IMR-90 (cell line): Measurements from ENCODE around the gene ZFYVE28. TPM values are rescaled to one million over a fixed set of nuclear protein-coding genes. Genes with fewer than 3 reads are reported as not detected.

Experiments used
- ATAC-seq: fragments of 200-7000 bp; cut with Tn5 transposase; 2 replicates; pipeline ENCODE4 v1.9.1; 2020; ENCODE audit warnings: low read depth, mild to moderate bottlenecking, moderate library complexity
- BruUV-seq: library from RNA; stranded (reverse); fragments of 400-500 nt; replicated peaks from 2 replicates; lab custom pipeline; 2021; lab: Mats Ljungman, UMichigan
- CTCF ChIA-PET: fragments of 300-600 bp; formaldehyde crosslinking; extraction: SDS; loops from one replicate; lab custom pipeline; 2021; ENCODE audit warnings: antibody characterized with exemption; lab: Yijun Ruan, JAX
- POLR2A ChIA-PET: fragments of 300-600 bp; sonication (Branson Sonifier 250); formaldehyde crosslinking; loops from one replicate; lab custom pipeline; 2022; ENCODE audit warnings: antibody characterized with exemption; ENCODE audit not compliant: unreplicated experiment; lab: Charles Lee
- DNase-seq: peaks from one replicate; pipeline ENCODE4 v3.0.0; 2013
- H2AFZ ChIP-seq: replicated peaks from 2 replicates; pipeline ENCODE3; 2013; ENCODE audit warnings: low read length, mild to moderate bottlenecking; ENCODE audit not compliant: poor library complexity
- H2AK5ac ChIP-seq: 2 replicates; pipeline ENCODE4 v1.6.1; 2013; ENCODE audit warnings: low read depth, low read length, inconsistent platforms
- H2AK9ac ChIP-seq: replicated peaks from 2 replicates; pipeline ENCODE3; 2013; ENCODE audit warnings: mild to moderate bottlenecking, low read depth, low read length, moderate library complexity; ENCODE audit not compliant: poor library complexity
- H2BK120ac ChIP-seq: 2 replicates; pipeline ENCODE4 v1.6.1; 2013; ENCODE audit warnings: low read depth, low read length, inconsistent platforms
- H2BK15ac ChIP-seq: 3 replicates; pipeline ENCODE4 v1.6.1; 2013; ENCODE audit warnings: low read depth, low read length, inconsistent platforms
- H2BK20ac ChIP-seq: 2 replicates; pipeline ENCODE4 v1.6.1; 2013; ENCODE audit warnings: low read depth, mild to moderate bottlenecking, inconsistent platforms, low read length, moderate library complexity
- H2BK5ac ChIP-seq: 2 replicates; pipeline ENCODE4 v1.6.1; 2013; ENCODE audit warnings: mild to moderate bottlenecking, low read depth, low read length, inconsistent platforms; ENCODE audit not compliant: poor library complexity, severe bottlenecking
- H3K14ac ChIP-seq: replicated peaks from 2 replicates; pipeline ENCODE4 v1.6.1; 2013; ENCODE audit warnings: low read depth, low read length, inconsistent platforms
- H3K18ac ChIP-seq: 2 replicates; pipeline ENCODE4 v1.6.1; 2013; ENCODE audit warnings: low read depth, low read length, control low read depth
- H3K23ac ChIP-seq: 2 replicates; pipeline ENCODE4 v1.6.1; 2013; ENCODE audit warnings: low read depth, low read length, inconsistent platforms
- H3K27ac ChIP-seq: 2 replicates; pipeline ENCODE4 v1.5.1; 2013; ENCODE audit warnings: mild to moderate bottlenecking, control low read depth, low read length; ENCODE audit not compliant: insufficient read depth
- H3K27me3 ChIP-seq: 2 replicates; pipeline ENCODE4 v1.6.1; 2013; ENCODE audit warnings: low read length; ENCODE audit not compliant: control insufficient read depth, insufficient read depth
- H3K36me3 ChIP-seq: 2 replicates; pipeline ENCODE4 v1.6.1; 2013; ENCODE audit warnings: low read length, mixed read lengths; ENCODE audit not compliant: control insufficient read depth, insufficient read depth
- H3K4ac ChIP-seq: 2 replicates; pipeline ENCODE4 v1.6.1; 2013; ENCODE audit warnings: low read depth, low read length, inconsistent platforms
- H3K4me1 ChIP-seq: 2 replicates; pipeline ENCODE4 v1.6.1; 2013; ENCODE audit warnings: low read length, mixed read lengths; ENCODE audit not compliant: control insufficient read depth, insufficient read depth
- H3K4me2 ChIP-seq: 2 replicates; pipeline ENCODE4 v1.6.1; 2013; ENCODE audit warnings: low read depth, mild to moderate bottlenecking, control low read depth, low read length, moderate library complexity
- H3K4me3 ChIP-seq: 2 replicates; pipeline ENCODE4 v1.5.1; 2013; ENCODE audit warnings: low read depth, mild to moderate bottlenecking, control low read depth, low read length, moderate library complexity; ENCODE audit not compliant: insufficient read depth
- H3K56ac ChIP-seq: 2 replicates; pipeline ENCODE4 v1.6.1; 2013; ENCODE audit warnings: low read length, inconsistent platforms; ENCODE audit not compliant: insufficient read depth; ENCODE audit errors: extremely low read depth
- H3K79me1 ChIP-seq, 2 experiments: 2 replicates each; pipeline ENCODE4 v1.6.1; 2013; ENCODE audit warnings: low read length in 2 of 2, inconsistent platforms in 1 of 2, low read depth in 1 of 2
- H3K9ac ChIP-seq: 2 replicates; pipeline ENCODE4 v1.6.1; 2013; ENCODE audit warnings: low read depth, low read length, control low read depth
- H3K9me1 ChIP-seq: 2 replicates; pipeline ENCODE4 v1.6.1; 2013; ENCODE audit warnings: low read length, inconsistent platforms; ENCODE audit not compliant: insufficient read depth
- H3K9me3 ChIP-seq: 2 replicates; pipeline ENCODE4 v1.6.1; 2013; ENCODE audit warnings: low read length; ENCODE audit not compliant: control insufficient read depth, insufficient read depth
- H4K20me1 ChIP-seq: 2 replicates; pipeline ENCODE4 v1.6.1; 2013; ENCODE audit warnings: low read length, inconsistent platforms; ENCODE audit not compliant: insufficient read depth
- H4K5ac ChIP-seq: 2 replicates; pipeline ENCODE4 v1.6.1; 2013; ENCODE audit warnings: mild to moderate bottlenecking, low read depth, low read length, control low read depth
- H4K8ac ChIP-seq, 2 experiments: 2 replicates each; pipeline ENCODE4 v1.6.1; 2013; ENCODE audit warnings: low read depth in 2 of 2, low read length in 2 of 2, control low read depth in 1 of 2, inconsistent platforms in 1 of 2
- H4K91ac ChIP-seq: 2 replicates; pipeline ENCODE4 v1.6.1; 2013; ENCODE audit warnings: low read depth, low read length, inconsistent platforms; ENCODE audit not compliant: insufficient read depth
- CHD1 ChIP-seq: IDR thresholded peaks from 2 replicates; pipeline ENCODE4 v1.6.1; 2012; ENCODE audit warnings: low read depth, low read length, improper control_type of control experiment
- MXI1 ChIP-seq: IDR thresholded peaks from 2 replicates; pipeline ENCODE4 v1.6.1; 2012; ENCODE audit warnings: low read depth, mild to moderate bottlenecking, low read length, moderate library complexity, borderline replicate concordance
- WGBS, 2 experiments: methylation state at CpG; one replicate each; pipeline versions ENCODE4 v1.1.5 to v1.1.7; 2013; ENCODE audit warnings: missing lambda C conversion rate in 2 of 2; ENCODE audit not compliant: insufficient read length in 1 of 2; ENCODE audit errors: extremely low coverage in 2 of 2; 5-methylcytosine and 5-hydroxymethylcytosine counted together
- dilution Hi-C: fragments of 300-500 bp; cut with HindIII; formaldehyde crosslinking; loops from one replicate; pipeline ENCODE4 v1.14.3; 2018; ENCODE audit warnings: low sequenced_read_pairs; ENCODE audit not compliant: unreplicated experiment
- in situ Hi-C: fragments of 300-500 bp; cut with MboI; formaldehyde crosslinking; loops from 3 replicates; pipeline ENCODE4 v1.14.3; 2019; ENCODE audit warnings: low sequenced_read_pairs, inconsistent platforms, mixed read lengths
- intact Hi-C: fragments of 100-400 bp; cut with micrococcal nuclease; formaldehyde crosslinking; loops from 2 replicates; pipeline ENCODE4 v1.10.0; 2022
- polyA plus RNA-seq, 3 experiments: library from polyadenylated mRNA; depleted of rRNA; stranded (reverse); fragments of >200 nt; gene quantifications; 2 replicates each; pipeline ENCODE4 v1.2.3, GENCODE V29; 2012; ENCODE audit warnings: low replicate concordance in 1 of 3
- total RNA-seq: library from RNA; depleted of rRNA; stranded (reverse); fragments of >200 nt; gene quantifications from 2 replicates; pipeline ENCODE4 v1.2.3, GENCODE V29; 2012

ZFYVE28 gene
- total and polyA plus RNA-seq, 2 of the 4 experiments (the other 2 are of a cell fraction): 0.36 to 1.2 TPM

GRCh38 chr4:2285613-2286381 lies 132.6 kb downstream of the ZFYVE28 start:
- Histone ChIP-seq H3K4ac (peak overlapping the region; percentile 59), H2BK120ac (peak overlapping the region; percentile 75; the same call in 1 of the 2 replicates), H4K5ac (no peak overlapping the region), H4K91ac (no peak overlapping the region), H3K4me2 (no peak overlapping the region), H2BK20ac (no peak overlapping the region), H2BK15ac (no peak overlapping the region), H3K36me3 (no peaks in the 10 kb centered on the region), H3K27me3 (0 out of 2 replicates have a peak, but pooled peaks cover 2% of the 10 kb centered on the region), H3K9me3 (no peaks in the 10 kb centered on the region), H3K4me1 (peaks cover 2% of the 10 kb centered on the region; the same call in 1 of the 2 replicates), H3K23ac (no peak overlapping the region), H2AFZ (peak overlapping the region; percentile 83), H4K8ac (0 out of 4 replicates have a peak overlapping the region, but pooled peaks of 1 of the 2 experiments have one; percentile 35), H3K56ac (no peak overlapping the region), H3K4me3 (no peak overlapping the region), H3K9ac (no peak overlapping the region), H3K79me1 (no peaks in the 10 kb centered on the region), H2AK5ac (no peak overlapping the region), H3K14ac (0 out of 2 replicates have a peak overlapping the region, but pooled peaks have one; percentile 37), H2BK5ac (no peak overlapping the region), H4K20me1 (no peaks in the 10 kb centered on the region), H3K9me1 (0 out of 2 replicates have a peak, but pooled peaks cover 3% of the 10 kb centered on the region), H2AK9ac (peak overlapping the region; percentile 84), H3K27ac (no peak overlapping the region), H3K18ac (no peak overlapping the region)
- intact Hi-C loops (no loop called here), dilution Hi-C loops (no loop called here), in situ Hi-C loops (no loop called here)
- 65% methylated on average over 8 of the region's 27 CpGs; no CpG with 5 or more reads in 1 of the 2 experiments for WGBS, 2 experiments
- ChIA-PET POLR2A (no interaction called here), CTCF (no interaction called here)
- TF ChIP-seq CHD1 (no peak), MXI1 (no peak)
- DNase-seq (no peak), ATAC-seq (no peak)
- BruUV-seq: no TSS peak
